Measurements from ENCODE around the gene SLC35B3. TPM values are rescaled to one million over a fixed set of nuclear protein-coding genes. Genes with fewer than 3 reads are reported as not detected.
A peak's percentile ranks its signal among the peaks of the same experiment; 100 is the strongest.
"Not testable (repeated sequence)": the region's sequence is repeated elsewhere in the genome, so short reads cannot be mapped to it uniquely, and the experiment has no call there.

The SLC35B3 gene
- 10.1 TPM for polyA plus RNA-seq (2012; ENCODE audit: low read depth, missing spikeins)

GRCh38 chr6:8435093-8435844 is at the start of gene SLC35B3:
Gene SLC35B3, minus strand, starts transcription at chr6:8435545.
- DNase-seq (ENCODE audit: insufficient read length, low spot score) (peak; percentile 84), FAIRE-seq (peak; percentile 99)
- TF ChIP-seq POLR2A (IDR thresholded peaks at IDR 0.05; ENCODE audit: low read depth, low read length) (peak; percentile 95), TAF1 (IDR thresholded peaks at IDR 0.05; ENCODE audit: low read depth, low read length) (peak; percentile 48), POU2F2 (IDR thresholded peaks at IDR 0.05; ENCODE audit: low read depth, low read length) (peak; percentile 70; the same call in 1 of the 2 replicates), SPI1 (IDR thresholded peaks at IDR 0.05; ENCODE audit: low read depth, low read length) (peak; percentile 60), POLR2AphosphoS5 (IDR thresholded peaks at IDR 0.05; ENCODE audit: low read depth, low read length) (peak; percentile 96), PAX5 (IDR thresholded peaks at IDR 0.05; ENCODE audit: insufficient read depth, low read length, severe bottlenecking) (no peak)

DNA sequence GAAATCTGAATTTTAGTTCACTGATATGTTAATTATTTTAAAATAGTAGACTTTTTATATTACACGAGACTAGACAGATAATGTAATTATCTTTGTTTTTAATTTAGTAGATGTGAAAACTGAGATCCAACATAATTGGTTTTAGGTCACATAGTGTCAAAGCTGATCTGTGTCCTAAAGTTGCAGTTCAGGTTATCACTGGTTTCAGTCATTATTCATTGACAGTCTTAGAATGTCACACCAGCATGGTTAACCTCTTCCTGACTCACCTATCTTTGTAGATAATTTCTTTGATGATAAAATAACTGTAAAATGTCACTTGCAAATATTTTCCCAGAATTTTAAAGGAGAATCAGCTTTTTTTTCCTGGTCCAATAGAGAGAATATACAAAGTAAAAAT is 48.3 kb upstream of the SLC35B3 start:
- TF ChIP-seq PAX5 (IDR thresholded peaks at IDR 0.05; ENCODE audit: insufficient read depth, low read length, severe bottlenecking) (no peak), POU2F2 (IDR thresholded peaks at IDR 0.05; ENCODE audit: low read depth, low read length) (no peak), SPI1 (IDR thresholded peaks at IDR 0.05; ENCODE audit: low read depth, low read length) (no peak), TAF1 (IDR thresholded peaks at IDR 0.05; ENCODE audit: low read depth, low read length) (no peak), POLR2AphosphoS5 (IDR thresholded peaks at IDR 0.05; ENCODE audit: low read depth, low read length) (no peak), POLR2A (IDR thresholded peaks at IDR 0.05; ENCODE audit: low read depth, low read length) (no peak)
- no peak for FAIRE-seq
- no peak for DNase-seq (ENCODE audit: insufficient read length, low spot score)

- DNase-seq (ENCODE audit: insufficient read length, low spot score) (no peak), FAIRE-seq (no peak)
- TF ChIP-seq POLR2A (IDR thresholded peaks at IDR 0.05; ENCODE audit: low read depth, low read length): no peak
- TF ChIP-seq POLR2AphosphoS5 (IDR thresholded peaks at IDR 0.05; ENCODE audit: low read depth, low read length): no peak
- TF ChIP-seq SPI1 (IDR thresholded peaks at IDR 0.05; ENCODE audit: low read depth, low read length): no peak
- no peak for TF ChIP-seq PAX5 (IDR thresholded peaks at IDR 0.05; ENCODE audit: insufficient read depth, low read length, severe bottlenecking)
- TF ChIP-seq POU2F2 (IDR thresholded peaks at IDR 0.05; ENCODE audit: low read depth, low read length): no peak
- TF ChIP-seq TAF1 (IDR thresholded peaks at IDR 0.05; ENCODE audit: low read depth, low read length): no peak
Measured at GRCh38 chr6:8481727-8482126, 46.4 kb upstream of the SLC35B3 start.

GRCh38 chr6:8478418-8478817 is 43.1 kb upstream of the SLC35B3 start:
- FAIRE-seq (no peak), DNase-seq (ENCODE audit: insufficient read length, low spot score) (no peak)
- TF ChIP-seq POLR2A (IDR thresholded peaks at IDR 0.05; ENCODE audit: low read depth, low read length): no peak
- TF ChIP-seq POLR2AphosphoS5 (IDR thresholded peaks at IDR 0.05; ENCODE audit: low read depth, low read length): no peak
- TF ChIP-seq TAF1 (IDR thresholded peaks at IDR 0.05; ENCODE audit: low read depth, low read length): no peak
- no peak for TF ChIP-seq SPI1 (IDR thresholded peaks at IDR 0.05; ENCODE audit: low read depth, low read length)
- no peak for TF ChIP-seq POU2F2 (IDR thresholded peaks at IDR 0.05; ENCODE audit: low read depth, low read length)
- no peak for TF ChIP-seq PAX5 (IDR thresholded peaks at IDR 0.05; ENCODE audit: insufficient read depth, low read length, severe bottlenecking)

- TF ChIP-seq POLR2A (IDR thresholded peaks at IDR 0.05; ENCODE audit: low read depth, low read length) (no peak), POU2F2 (IDR thresholded peaks at IDR 0.05; ENCODE audit: low read depth, low read length) (no peak), PAX5 (IDR thresholded peaks at IDR 0.05; ENCODE audit: insufficient read depth, low read length, severe bottlenecking) (no peak), SPI1 (IDR thresholded peaks at IDR 0.05; ENCODE audit: low read depth, low read length) (no peak), TAF1 (IDR thresholded peaks at IDR 0.05; ENCODE audit: low read depth, low read length) (no peak), POLR2AphosphoS5 (IDR thresholded peaks at IDR 0.05; ENCODE audit: low read depth, low read length) (no peak)
- FAIRE-seq (no peak), DNase-seq (ENCODE audit: insufficient read length, low spot score) (no peak)
Measured at GRCh38 chr6:8476656-8477055, 41.3 kb upstream of the SLC35B3 start.

DNA sequence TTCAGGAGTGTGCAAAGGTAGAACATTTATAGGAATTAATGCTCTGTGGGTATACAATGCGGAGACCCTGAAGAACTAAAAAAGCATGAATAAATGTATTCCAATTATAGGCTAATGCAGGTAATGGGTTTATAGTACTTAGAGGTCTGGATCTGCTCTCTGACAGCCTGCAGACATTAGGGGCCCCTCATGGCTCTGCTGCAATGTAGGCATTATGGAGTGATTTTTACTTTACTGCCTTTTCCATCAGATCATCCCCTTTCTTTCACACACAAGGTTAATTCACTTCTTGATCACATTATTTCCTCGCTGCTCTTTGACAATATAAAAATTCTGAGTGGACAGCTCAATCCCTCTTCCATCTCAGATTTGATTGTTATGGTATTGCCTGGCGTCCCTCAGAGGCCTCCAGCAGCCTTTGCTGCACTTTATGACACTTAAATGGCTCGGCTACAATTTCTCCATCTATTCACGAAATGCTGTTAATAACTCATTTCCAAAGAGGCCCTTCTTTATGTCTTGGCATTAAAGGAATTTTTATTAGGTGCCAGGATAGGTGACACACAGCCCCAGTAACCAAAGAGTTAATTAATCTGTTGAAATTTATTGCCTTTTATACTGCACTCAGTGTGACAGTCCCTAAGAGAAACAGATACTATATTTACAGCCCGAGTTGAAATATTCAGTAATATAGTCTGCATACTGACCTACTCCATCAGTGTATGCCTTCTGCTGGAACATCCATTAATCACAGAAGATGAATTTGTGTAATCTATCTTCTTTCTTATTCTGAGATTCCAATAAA is 33.4 kb upstream of the SLC35B3 start:
- no peak for TF ChIP-seq PAX5 (IDR thresholded peaks at IDR 0.05; ENCODE audit: insufficient read depth, low read length, severe bottlenecking)
- no peak for TF ChIP-seq POU2F2 (IDR thresholded peaks at IDR 0.05; ENCODE audit: low read depth, low read length)
- TF ChIP-seq TAF1 (IDR thresholded peaks at IDR 0.05; ENCODE audit: low read depth, low read length): no peak
- TF ChIP-seq POLR2A (IDR thresholded peaks at IDR 0.05; ENCODE audit: low read depth, low read length): no peak
- TF ChIP-seq SPI1 (IDR thresholded peaks at IDR 0.05; ENCODE audit: low read depth, low read length): no peak
- TF ChIP-seq POLR2AphosphoS5 (IDR thresholded peaks at IDR 0.05; ENCODE audit: low read depth, low read length): no peak
- DNase-seq (ENCODE audit: insufficient read length, low spot score) (no peak), FAIRE-seq (no peak)

GRCh38 chr6:8462694-8463093 is 27.3 kb upstream of the SLC35B3 start:
- no peak for FAIRE-seq
- TF ChIP-seq POLR2A (IDR thresholded peaks at IDR 0.05; ENCODE audit: low read depth, low read length): no peak
- TF ChIP-seq PAX5 (IDR thresholded peaks at IDR 0.05; ENCODE audit: insufficient read depth, low read length, severe bottlenecking): no peak
- no peak for TF ChIP-seq POU2F2 (IDR thresholded peaks at IDR 0.05; ENCODE audit: low read depth, low read length)
- TF ChIP-seq SPI1 (IDR thresholded peaks at IDR 0.05; ENCODE audit: low read depth, low read length): no peak
- TF ChIP-seq POLR2AphosphoS5 (IDR thresholded peaks at IDR 0.05; ENCODE audit: low read depth, low read length): no peak
- TF ChIP-seq TAF1 (IDR thresholded peaks at IDR 0.05; ENCODE audit: low read depth, low read length): no peak
- no peak for DNase-seq (ENCODE audit: insufficient read length, low spot score)

GRCh38 chr6:8462169-8462568 is 26.8 kb upstream of the SLC35B3 start:
- FAIRE-seq (no peak), DNase-seq (ENCODE audit: insufficient read length, low spot score) (no peak)
- TF ChIP-seq POU2F2 (IDR thresholded peaks at IDR 0.05; ENCODE audit: low read depth, low read length) (no peak), POLR2A (IDR thresholded peaks at IDR 0.05; ENCODE audit: low read depth, low read length) (no peak), SPI1 (IDR thresholded peaks at IDR 0.05; ENCODE audit: low read depth, low read length) (no peak), PAX5 (IDR thresholded peaks at IDR 0.05; ENCODE audit: insufficient read depth, low read length, severe bottlenecking) (no peak), POLR2AphosphoS5 (IDR thresholded peaks at IDR 0.05; ENCODE audit: low read depth, low read length) (no peak), TAF1 (IDR thresholded peaks at IDR 0.05; ENCODE audit: low read depth, low read length) (no peak)

GRCh38 chr6:8446391-8446790 is 11.0 kb upstream of the SLC35B3 start:
- TF ChIP-seq PAX5 (IDR thresholded peaks at IDR 0.05; ENCODE audit: insufficient read depth, low read length, severe bottlenecking) (no peak), POLR2AphosphoS5 (IDR thresholded peaks at IDR 0.05; ENCODE audit: low read depth, low read length) (no peak), TAF1 (IDR thresholded peaks at IDR 0.05; ENCODE audit: low read depth, low read length) (no peak), SPI1 (IDR thresholded peaks at IDR 0.05; ENCODE audit: low read depth, low read length) (no peak)
- FAIRE-seq: no peak

DNA sequence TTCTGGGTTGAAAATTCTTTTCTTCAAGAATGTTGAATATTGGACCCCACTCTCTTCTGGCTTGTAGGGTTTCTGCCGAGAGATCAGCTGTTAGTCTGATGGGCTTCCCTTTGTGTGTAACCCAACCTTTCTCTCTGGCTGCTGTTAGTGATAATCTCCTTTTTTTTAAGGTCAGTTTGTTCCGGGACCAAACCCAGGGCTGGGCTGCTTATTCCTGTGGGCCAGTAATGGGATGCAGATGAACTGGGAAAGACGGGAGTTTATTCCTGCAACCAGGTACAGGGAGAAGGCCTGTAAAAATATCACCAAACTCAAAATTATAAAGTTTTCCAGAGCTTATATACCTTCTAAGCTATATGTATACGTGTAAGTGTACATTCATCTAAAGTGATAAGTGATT is 10.6 kb upstream of the SLC35B3 start:
- not testable (repeated sequence) for FAIRE-seq; DNase-seq (ENCODE audit: insufficient read length, low spot score)

More at GRCh38 chr6:8446391-8446790, 11.0 kb upstream of the SLC35B3 start:
- no peak for DNase-seq (ENCODE audit: insufficient read length, low spot score)
